ENCODE data around the gene ADCK1.

- TF ChIP-seq CTCF (conservative IDR thresholded peaks at IDR 0.05; ENCODE audit: low read depth, low read length), result no peak
- no peak for TF ChIP-seq EZH2 (IDR thresholded peaks at IDR 0.05; ENCODE audit: borderline replicate concordance, low read depth, low read length, poor library complexity, severe bottlenecking)
These were observed 127.0 kb downstream of the ADCK1 start for GRCh38 chr14:77926942-77927341.

Data from A673 (cell line).